CD4-positive, alpha-beta T cell treated with Interleukin-6 at 100 ng/mL for 8 hours (primary cell): ENCODE data around the gene APOL1.
"Not testable (repeated sequence)": the region's sequence is repeated elsewhere in the genome, so short reads cannot be mapped to it uniquely, and the experiment has no call there.

Source experiments
- DNase-seq: peaks from one replicate; pipeline ENCODE4 v3.0.0-alpha.2; 2020; ENCODE audit warnings: mixed read lengths, low spot score

Gene APOL1

DNA sequence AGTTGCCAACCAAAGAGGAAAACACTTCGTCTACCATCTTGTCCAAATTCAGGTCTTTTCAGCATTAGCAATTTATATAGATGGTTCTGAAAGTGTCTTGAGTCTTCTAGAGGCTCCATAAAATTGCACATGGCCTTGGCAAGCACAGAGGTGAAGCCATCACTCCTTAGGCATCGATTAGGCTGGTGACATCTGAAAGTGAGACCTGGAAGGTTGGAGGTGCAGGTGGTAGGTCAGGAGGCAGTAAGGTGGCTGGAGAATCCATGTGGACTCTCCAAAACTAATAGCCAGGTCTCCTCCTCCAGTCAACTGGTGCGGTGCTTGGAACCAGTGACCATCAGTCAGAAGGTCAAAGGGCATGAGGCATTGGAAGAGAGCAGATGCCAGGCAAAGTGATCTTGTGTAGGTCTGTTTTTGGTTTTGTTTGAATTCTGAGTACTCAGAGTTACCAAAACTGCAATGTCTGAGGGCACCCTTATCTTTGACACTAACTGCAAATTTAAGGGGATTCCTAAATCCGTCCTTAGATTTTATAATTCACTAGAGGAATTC is 7.1 kb upstream of the APOL1 start:
- DNase-seq, result no peak

DNA sequence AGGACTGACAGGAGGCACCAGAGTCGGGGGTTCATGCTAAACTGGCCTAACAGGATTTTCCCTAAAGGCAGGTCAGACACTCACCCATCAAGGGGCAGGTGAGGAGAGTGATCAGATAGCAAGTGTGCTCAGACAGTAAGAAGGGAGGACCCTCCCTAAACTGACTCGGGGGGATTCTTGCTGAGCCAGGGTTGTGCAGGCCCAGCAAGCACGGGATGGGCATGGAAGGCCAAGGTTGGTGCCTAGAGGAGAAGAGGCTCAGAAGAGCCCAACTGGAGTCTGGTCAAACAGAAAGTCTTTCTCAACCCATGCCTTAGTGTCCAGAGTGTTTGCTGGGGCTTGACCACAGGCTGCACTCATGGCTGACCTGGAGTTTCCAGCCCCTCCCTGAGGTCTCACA is 6.2 kb upstream of the APOL1 start:
- no peak for DNase-seq

DNA sequence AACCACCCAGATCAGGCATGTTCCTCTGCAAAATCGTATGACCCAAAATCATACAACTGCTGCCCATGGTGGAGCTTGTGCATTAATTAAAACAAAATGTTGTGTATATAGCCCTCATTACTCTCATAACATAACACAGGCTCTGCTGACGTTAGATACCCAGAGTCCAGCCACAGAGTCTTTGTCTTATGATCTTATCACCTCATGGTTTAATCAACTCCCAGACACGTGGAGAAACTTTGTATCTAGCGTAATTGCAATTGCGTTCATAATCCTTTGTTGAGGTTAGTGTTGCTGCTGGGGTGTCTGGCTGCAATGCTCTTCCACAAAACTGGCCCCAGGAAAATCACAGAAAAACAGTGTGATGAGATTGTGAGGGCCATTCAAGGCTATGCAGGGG is 5.0 kb upstream of the APOL1 start:
- DNase-seq, result no peak

DNA sequence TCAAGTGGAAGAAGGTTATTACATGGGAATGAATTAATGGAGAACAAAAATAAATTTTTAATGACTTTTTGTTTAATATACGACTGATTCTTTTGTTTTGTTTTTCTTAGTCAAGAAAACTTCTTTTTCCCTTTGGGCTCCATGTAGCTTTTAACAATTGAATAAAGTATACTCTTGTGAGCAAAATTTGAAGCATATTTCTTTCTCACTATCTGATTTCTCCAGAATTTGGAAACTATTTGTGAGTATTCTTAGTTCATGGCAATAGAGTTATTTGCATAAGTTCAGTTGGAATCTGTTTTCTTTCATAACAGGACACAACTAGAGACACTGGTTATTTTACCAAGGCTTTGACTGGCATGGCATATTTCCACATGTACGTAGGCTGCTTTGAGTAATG is 3.8 kb upstream of the APOL1 start:
- DNase-seq, result no peak

DNA sequence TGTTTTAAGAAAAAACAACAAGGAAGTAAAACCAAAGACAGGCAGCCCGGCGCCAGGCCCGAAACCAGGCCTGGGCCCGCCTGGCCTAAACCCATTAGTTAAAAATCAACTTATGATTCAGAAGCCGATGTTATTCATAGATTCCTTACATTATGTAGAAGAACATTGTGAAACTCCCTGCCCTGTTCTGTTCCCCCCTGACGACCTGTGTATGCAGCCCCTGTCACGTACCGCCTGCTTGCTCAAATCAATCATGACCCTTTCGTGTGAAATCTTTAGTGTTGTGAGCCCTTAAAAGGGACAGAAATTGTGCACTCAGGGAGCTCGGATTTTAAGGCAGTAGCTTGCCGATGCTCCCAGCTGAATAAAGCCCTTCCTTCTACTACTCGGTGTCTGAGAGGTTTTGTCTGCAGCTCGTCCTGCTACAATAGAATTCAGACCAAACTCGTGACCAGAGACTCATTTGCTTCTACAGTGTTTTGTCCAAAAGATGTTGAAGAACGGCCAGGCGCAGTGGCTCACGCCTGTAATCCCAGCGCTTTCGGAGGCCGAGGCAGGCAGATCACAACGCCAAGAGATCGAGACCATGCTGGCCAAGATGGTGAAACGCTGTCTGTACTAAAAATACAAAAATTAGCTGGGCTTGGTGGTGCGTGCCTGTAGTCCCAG is 2.5 kb upstream of the APOL1 start:
- DNase-seq, result not testable (repeated sequence)

DNA sequence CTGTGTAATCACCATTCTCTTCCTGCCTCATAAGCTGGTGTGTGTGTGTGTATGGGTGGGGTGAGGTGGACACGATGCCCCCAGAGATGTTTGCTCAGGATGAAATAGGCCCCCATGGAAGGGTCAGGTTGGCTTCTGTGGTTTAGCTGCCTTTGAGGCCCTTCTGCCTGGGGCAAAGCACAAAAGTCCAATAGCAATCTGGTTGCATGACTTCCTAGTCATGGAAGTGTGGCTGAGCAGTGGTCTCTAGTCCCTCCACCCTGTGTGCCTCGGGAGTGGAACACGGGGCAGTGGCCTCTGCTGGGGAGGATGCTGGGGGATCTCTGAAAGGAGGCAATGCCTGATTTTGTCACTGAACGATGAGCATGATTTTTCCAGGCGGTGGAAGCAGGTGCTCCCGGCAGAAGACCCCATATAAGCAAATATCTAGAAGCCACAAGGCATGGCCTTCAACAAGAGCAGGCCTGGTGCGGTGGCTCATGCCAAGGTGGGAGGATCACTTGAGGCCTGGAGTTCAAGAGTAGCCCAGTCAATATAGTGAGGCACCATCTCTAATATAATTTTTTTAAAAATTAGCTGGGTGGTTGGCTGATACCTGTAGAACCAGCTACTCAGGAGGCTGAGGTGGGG is 839 bp upstream of the APOL1 start:
- not testable (repeated sequence) for DNase-seq

DNA sequence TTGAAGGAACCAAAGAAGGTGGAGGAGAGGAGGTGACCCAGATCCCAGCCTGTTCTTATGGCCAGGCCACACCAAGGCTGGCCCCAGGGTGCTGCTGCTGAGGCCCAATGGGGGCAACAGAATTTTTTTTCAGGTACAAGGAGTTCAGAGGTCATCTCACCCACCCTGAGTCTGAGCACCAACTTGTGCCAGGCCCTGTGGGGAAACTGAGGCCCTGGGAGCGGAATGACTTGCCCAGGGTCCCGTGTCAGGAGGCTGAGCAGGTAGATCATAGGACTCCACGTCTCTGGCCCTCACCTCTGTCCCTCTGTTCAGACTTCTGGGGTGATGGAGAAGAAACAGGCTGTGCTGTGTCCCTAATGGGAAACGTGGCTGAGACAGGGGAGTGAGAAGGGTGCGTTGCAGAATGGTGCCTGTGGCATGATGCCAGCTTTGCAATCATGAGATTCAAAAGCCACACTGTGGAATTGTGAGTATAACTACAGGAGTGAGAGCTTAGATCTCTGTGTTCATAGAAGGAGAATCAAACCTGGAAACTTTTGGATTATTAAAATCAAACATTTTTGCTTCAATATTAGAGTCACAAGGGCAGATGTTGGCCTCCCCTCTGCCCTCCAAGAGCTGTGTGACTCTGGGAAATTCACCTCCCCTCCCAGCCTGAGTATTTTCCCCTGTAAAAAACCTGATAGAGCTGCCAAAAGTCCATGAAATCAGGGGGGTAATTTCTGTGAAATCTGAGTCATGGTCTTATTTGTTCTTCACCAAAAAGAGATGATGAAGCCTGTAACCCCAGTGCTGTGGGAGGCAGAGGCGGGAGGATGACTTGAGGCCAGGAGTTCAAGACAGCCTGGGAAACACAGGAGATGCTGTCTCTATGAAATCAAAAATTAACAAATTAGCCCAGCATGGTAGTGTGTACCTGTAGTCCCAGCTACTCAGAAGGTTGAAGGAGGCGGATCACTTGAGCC is 874 bp downstream of the APOL1 start:
- DNase-seq, result no peak

DNA sequence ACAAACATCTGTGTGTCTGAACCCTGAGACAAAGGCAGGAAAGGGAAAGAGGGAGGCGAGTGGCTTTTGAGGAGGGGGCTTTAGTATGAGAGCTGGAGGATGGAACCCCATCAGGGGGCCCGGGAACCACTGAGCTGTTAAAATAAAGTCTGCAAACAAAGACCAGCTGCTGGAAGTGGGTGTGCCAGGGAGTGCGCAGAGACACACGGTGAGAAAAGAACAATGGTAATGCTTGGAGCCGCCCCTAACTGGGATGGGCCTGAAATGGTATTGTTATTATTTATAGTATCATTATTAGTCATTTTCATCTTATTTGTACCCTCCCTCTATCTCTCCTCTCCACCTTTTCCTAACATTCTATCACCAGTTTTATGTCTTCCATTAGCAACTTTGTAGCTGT is 2.6 kb downstream of the APOL1 start:
- not testable (repeated sequence) for DNase-seq

DNA sequence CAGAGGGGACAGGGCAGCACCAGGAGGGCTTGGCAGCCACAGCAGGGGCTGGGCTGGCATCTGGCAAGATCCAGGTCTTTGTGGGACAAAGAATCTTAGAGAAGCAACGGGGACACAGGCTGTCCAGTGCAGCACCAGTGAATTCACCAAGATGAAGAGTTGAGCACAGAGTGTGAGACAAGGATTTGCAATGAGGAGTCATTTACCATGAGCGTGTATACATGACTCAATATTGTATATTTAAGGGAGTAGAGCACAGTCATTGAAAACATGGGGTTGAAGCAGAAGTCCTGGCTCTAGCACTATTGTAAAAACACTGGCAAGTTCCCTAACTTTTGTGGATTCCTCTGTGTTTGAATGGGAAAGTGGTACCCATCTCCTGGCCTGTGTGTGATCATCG is 3.5 kb downstream of the APOL1 start:
- DNase-seq, result no peak

DNA sequence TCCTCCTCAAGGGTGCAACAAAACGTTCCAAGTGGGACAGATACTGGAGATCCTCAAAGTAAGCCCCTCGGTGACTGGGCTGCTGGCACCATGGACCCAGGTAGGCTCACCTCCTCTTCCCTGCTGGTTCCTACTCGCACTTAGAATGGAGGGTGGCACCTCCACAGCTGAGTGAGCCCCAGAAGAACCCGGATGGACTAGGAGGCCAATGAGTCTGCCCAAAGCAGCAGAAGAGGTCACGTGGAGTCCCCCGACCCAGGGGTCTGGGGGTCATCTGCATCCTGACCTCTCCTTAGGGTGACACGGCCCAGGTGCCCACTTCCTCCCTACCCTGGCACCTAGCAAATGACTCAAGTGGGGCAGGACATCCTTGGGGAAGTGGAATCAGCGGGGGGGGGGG is 4.4 kb downstream of the APOL1 start:
- DNase-seq, result no peak

DNA sequence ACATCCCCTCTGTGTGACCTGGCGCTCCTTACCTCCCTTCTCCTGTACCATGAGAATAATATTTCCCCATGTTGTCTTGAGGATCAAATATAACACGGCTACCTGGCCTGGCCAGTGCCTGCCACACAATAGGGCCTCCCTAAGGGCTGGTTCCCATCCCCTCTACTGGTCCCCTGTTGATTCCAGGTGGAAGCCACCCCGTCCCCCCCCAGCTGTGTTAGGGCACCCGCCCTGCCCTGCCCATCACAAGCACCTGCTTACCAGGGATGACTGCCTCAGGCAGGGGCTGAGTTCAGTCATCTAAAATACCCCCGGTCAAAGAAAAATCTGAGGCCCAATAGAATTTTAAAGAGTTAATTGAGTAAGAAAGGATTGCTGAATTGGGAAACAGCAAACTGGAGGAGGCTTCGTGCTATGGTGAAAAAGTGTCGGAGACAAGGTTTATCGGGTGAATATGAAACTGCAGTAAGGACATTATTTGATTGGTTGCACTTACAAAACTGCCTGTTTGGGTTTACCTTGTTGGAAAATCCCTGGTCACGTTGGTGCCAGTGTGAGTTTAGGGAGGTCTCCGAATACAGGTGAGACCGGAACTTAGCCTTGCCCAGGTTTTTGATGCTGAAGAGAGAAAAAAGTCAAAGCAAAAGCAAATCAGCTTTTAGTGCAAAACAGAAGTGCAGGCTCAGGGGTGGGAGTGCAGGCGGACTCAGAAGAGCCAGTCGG is 5.2 kb downstream of the APOL1 start:
- no peak for DNase-seq

DNA sequence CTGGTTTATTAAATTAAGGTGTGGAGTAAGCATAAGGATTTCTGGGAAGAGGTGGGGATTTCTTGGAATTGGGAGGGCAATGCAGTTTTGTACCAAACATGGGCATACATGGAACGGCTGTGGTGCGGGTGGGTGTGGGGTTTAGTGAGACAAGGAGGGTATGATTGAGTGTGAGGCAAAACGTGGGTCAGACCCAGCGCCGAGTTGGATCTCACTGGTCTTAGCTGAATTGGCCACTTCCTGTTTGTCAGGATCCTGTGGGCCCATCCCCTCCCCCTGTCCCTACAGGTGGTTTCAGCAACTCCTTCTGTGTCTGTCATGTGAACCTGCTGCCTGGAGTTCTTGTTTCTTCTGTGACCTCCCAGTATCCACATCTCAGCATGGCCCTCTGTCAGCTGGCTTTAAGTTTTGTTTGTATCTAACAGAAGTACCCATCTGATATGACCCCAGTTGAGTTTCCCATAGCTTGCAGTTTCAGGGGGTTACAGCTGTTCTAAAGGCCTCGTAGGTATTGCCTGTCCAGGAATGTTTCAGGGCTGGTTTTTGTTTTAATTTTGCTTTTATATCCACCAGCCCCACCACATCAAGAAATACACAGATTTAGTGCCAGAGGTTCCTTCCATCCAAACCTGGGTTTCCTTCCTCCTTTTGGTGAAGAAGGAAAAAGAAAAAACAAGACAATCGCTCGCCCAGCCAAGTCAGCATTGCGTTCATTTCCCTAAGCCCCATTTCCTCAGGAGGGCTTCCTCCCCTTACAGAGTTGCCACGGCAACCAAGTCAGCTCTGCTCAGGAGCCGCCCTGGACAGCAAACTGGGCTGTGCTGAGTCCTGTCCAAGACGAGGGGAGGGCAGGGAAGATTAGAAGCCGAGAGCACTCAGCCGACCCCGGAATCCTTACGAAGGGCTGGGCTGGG is 6.0 kb downstream of the APOL1 start:
- DNase-seq, result no peak

DNA sequence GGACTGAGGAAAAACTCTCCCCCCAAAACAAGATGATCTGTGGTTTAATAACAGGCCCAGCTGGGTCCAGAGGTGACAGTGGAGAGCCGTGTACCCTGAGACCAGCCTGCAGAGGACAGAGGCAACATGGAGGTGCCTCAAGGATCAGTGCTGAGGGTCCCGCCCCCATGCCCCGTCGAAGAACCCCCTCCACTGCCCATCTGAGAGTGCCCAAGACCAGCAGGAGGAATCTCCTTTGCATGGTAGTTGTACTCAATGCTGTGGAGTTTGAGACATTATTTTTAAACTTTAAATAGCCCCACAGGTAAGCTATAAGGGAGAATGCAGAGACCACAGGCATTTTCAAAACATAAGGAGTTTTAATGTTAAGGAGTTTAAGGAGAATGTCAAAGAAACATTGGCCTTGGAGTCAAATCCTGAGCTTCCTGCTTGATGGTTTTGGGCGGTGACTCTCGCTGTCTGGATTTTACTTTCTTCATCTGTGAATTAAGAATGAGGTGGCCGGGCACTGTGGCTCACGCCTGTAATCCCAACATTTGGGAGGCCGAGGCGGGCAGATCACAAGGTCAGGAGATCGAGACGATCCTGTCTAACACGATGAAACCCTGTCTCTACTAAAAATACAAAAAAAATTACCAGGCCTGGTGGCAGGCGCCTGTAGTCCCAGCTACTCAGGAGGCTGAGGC is 6.8 kb downstream of the APOL1 start:
- DNase-seq, result no peak

DNA sequence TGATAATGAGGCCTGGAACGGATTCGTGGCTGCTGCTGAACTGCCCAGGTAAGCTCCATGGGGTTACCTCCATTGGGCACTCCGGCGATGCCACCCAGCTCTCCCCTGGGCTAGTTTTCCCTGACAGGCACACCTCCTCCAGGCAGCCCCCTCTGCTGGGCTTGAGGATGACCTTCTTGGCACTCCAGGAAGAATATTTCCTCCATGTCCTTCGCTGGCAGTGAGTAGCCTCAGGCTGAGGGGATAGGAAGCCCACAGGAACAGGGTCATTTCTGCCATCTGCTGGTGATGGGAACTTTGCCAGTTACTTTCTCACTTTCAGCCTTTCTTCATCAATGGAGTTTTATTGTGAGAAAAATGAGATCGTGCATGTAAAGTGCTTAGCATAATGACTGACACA is 8.7 kb downstream of the APOL1 start:
- DNase-seq, result not testable (repeated sequence)

DNA sequence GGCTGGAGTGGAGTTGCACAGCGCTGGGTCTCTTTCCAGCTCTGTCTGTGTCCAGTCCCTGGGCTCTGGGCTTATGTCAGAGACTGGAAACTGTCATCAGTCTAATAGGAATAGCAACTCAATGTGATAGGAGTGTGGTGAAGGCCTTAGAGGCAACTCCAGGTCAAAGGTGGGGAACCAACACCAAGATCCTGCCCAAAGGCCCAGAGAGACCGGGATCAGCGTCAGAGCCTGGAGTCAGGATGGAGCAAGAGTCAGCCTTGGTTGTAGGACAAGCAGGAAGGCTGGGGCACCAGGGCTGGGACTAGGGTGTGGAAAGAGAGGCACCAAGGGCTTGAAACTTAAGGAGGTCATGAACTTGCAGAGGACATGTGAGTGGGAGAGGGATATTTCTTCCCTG is 9.4 kb downstream of the APOL1 start:
- DNase-seq, result not testable (repeated sequence)

DNA sequence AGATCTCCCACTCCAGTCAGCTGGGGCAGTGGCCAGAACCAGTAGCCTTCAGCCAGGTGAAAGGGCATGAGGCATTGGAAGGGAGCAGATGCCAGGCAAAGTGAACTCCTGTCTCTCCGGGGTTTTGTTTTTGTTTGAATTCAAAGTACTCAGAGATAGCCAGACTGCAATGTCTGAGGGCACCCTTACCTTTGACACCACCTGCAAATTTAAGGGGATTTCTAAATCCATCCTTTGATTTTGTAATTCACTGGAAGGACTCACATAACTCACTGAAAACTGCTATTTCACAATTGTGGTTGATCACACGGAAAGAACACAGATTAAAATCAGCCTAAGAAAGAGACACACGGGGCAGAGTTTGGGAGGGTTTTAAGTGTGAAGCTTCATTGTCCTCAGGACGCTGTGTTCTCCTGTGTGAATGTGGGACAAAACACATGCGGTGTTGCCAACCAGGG is 10.3 kb downstream of the APOL1 start:
- DNase-seq, result not testable (repeated sequence)

DNA sequence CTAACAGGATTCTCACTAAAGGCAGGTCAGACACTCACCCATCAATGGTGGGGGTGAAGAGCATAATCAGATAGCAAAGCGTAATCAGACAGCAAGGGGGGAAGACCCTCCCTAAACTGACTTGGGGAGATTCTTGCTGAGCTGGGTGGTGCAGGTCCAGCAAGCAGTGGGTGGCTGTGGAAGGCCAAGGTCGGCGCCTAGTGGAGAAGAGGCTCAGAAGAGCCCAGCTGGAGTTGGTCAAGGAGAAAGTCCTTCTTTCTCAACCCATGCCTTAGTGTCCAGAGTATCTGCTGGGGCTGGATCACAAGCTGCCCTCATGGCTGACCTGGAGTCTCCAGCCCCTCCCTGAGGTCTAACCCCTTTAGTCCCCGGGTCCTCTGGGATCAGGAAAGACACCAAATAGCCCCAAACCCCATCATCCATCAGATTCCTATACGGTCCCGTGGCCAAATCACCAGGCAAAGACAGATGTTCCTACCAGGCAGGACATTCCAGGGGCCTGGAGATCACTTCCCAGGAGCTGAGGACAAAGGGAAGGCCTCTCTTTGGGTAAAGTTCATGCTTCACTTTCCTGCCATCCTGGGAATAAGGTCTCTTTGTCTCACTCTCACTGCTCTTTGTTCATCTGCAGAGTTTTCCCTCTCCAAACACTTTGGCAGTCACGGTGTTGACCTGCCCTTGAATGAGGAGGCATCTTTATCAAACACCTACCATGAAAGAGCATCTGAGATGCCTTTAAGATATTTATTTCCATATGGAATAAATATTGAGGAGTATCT is 11.1 kb downstream of the APOL1 start:
- DNase-seq, result not testable (repeated sequence)

DNA sequence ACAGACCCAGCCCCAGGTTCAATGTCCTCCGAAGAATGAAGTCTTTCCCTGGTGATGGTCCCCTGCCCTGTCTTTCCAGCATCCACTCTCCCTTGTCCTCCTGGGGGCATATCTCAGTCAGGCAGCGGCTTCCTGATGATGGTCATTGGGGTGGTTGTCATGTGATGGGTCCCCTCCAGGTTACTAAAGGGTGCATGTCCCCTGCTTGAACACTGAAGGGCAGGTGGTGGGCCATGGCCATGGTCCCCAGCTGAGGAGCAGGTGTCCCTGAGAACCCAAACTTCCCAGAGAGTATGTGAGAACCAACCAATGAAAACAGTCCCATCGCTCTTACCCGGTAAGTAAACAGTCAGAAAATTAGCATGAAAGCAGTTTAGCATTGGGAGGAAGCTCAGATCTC is 14.1 kb downstream of the APOL1 start:
- no peak for DNase-seq

DNA sequence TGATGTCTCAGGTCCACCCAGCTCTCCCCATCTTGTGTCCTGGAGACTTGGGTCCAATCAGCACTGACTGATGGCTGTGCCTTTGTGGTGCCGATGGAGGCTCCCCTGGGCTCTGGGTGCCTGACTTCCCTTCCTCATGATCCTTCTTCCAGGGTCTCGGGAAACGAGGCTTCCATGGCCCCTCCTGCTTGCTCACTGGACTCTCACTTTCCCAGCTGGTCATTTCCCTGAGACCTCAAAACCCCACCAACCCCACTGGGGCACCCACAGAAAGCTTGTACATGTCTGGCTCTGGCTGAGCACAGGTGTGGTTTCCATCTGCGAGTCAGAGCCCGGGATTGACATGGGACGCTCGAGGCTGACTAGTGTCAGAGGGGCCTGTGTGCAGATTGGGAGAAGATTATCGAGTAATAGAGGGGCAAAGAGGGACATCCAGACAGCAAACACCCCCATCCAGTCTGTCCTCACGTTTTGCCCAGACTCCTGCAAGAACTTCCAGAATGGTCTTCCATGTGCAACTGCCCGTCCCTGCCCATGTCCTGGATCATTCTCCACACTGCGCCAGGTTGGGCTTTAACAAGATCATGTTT is 15.1 kb downstream of the APOL1 start:
- DNase-seq, result no peak
